ENCODE measurements around the gene PLA2G4D.

The PLA2G4D gene

GRCh38 chr15:42088801-42089640 is 5.3 kb downstream of the PLA2G4D start:
- no peak for DNase-seq

- no peak for DNase-seq
Observed at GRCh38 chr15:42087926-42088800, 6.2 kb downstream of the PLA2G4D start.

- DNase-seq: no peak
Observed at GRCh38 chr15:42087460-42087859, 6.9 kb downstream of the PLA2G4D start.

- DNase-seq: no peak
Observed at GRCh38 chr15:42085721-42086120, 8.6 kb downstream of the PLA2G4D start.

- no peak for DNase-seq
Observed at GRCh38 chr15:42085236-42085605, 9.1 kb downstream of the PLA2G4D start.

- DNase-seq: peak; percentile 60
Observed at GRCh38 chr15:42084465-42085235, 9.7 kb downstream of the PLA2G4D start.

- DNase-seq: no peak
Observed at GRCh38 chr15:42083916-42084315, 10.4 kb downstream of the PLA2G4D start.

GRCh38 chr15:42083605-42083908 is 10.8 kb downstream of the PLA2G4D start:
- DNase-seq: no peak

GRCh38 chr15:42082823-42083604 is 11.3 kb downstream of the PLA2G4D start:
- no peak for DNase-seq

GRCh38 chr15:42082141-42082540 is 12.2 kb downstream of the PLA2G4D start:
- DNase-seq: no peak

GRCh38 chr15:42080919-42081830 is 13.2 kb downstream of the PLA2G4D start:
- DNase-seq: no peak

GRCh38 chr15:42080186-42080918 is 14.0 kb downstream of the PLA2G4D start:
- DNase-seq: no peak

GRCh38 chr15:42079401-42079908 is 14.9 kb downstream of the PLA2G4D start:
- no peak for DNase-seq

GRCh38 chr15:42078903-42079302 is 15.5 kb downstream of the PLA2G4D start:
- DNase-seq: no peak

GRCh38 chr15:42077689-42078088 is 16.7 kb downstream of the PLA2G4D start:
- peak; percentile 14 for DNase-seq

GRCh38 chr15:42073418-42073817 is 20.9 kb downstream of the PLA2G4D start:
- no peak for DNase-seq

GRCh38 chr15:42072141-42072685 is 22.1 kb downstream of the PLA2G4D start:
- DNase-seq: no peak

GRCh38 chr15:42071717-42072116 is 22.6 kb downstream of the PLA2G4D start:
- no peak for DNase-seq

GRCh38 chr15:42070976-42071350 is 23.4 kb downstream of the PLA2G4D start:
- DNase-seq: no peak

- DNase-seq: no peak
Observed at GRCh38 chr15:42070279-42070975, 23.9 kb downstream of the PLA2G4D start.

Data from hematopoietic multipotent progenitor cell treated with erythropoietin and hydrocortisone succinate and interleukin-3 and kit ligand, for 6 days (in vitro differentiated cells).